HFF-Myc (cell line): Measurements from ENCODE around the gene NUMB.
"Not testable (repeated sequence)": the region's sequence is repeated elsewhere in the genome, so short reads cannot be mapped to it uniquely, and the experiment has no call there.

ENCODE experiments used
- DNase-seq: peaks from one replicate; pipeline ENCODE4 v3.0.0-alpha.2; 2011; ENCODE audit warnings: low read depth; ENCODE audit errors: extremely low read depth
- H3K4me3 ChIP-seq: replicated peaks from 2 replicates; pipeline ENCODE4 v1.5.1; 2011; ENCODE audit warnings: low read depth, mild to moderate bottlenecking, control low read depth, low read length
- CTCF ChIP-seq: IDR thresholded peaks from 2 replicates; pipeline ENCODE4 v1.5.1; 2012; ENCODE audit warnings: mild to moderate bottlenecking, low read depth, low read length, control low read depth; ENCODE audit errors: missing control alignments

The NUMB gene

GRCh38 chr14:73397810-73398209, 60.5 kb downstream of the NUMB start:
- DNase-seq: no peak
- TF ChIP-seq CTCF: no peak
- H3K4me3 ChIP-seq: no peak overlapping the region

GRCh38 chr14:73394317-73394716, 64.0 kb downstream of the NUMB start:
- no peak for TF ChIP-seq CTCF
- no peak overlapping the region for H3K4me3 ChIP-seq
- DNase-seq: no peak

GRCh38 chr14:73393375-73393774, 65.0 kb downstream of the NUMB start:
- TF ChIP-seq CTCF: no peak
- no peak overlapping the region for H3K4me3 ChIP-seq
- no peak for DNase-seq

- DNase-seq: no peak
- no peak for TF ChIP-seq CTCF
- no peak overlapping the region for H3K4me3 ChIP-seq
These were observed 65.8 kb downstream of the NUMB start for GRCh38 chr14:73392329-73393257.

GRCh38 chr14:73387860-73388259, 70.5 kb downstream of the NUMB start:
- H3K4me3 ChIP-seq, DNase-seq: not testable (repeated sequence)

- DNase-seq: no peak
- TF ChIP-seq CTCF: no peak
- H3K4me3 ChIP-seq: no peak overlapping the region
These were observed 72.0 kb downstream of the NUMB start for GRCh38 chr14:73386342-73386741.

- DNase-seq, H3K4me3 ChIP-seq: not testable (repeated sequence)
These were observed 73.3 kb downstream of the NUMB start for GRCh38 chr14:73385021-73385420.

- TF ChIP-seq CTCF: no peak
- H3K4me3 ChIP-seq: no peak overlapping the region
- no peak for DNase-seq
These were observed 75.0 kb downstream of the NUMB start for GRCh38 chr14:73383356-73383755.
